ENCODE data around the gene ZNF138.

DNA sequence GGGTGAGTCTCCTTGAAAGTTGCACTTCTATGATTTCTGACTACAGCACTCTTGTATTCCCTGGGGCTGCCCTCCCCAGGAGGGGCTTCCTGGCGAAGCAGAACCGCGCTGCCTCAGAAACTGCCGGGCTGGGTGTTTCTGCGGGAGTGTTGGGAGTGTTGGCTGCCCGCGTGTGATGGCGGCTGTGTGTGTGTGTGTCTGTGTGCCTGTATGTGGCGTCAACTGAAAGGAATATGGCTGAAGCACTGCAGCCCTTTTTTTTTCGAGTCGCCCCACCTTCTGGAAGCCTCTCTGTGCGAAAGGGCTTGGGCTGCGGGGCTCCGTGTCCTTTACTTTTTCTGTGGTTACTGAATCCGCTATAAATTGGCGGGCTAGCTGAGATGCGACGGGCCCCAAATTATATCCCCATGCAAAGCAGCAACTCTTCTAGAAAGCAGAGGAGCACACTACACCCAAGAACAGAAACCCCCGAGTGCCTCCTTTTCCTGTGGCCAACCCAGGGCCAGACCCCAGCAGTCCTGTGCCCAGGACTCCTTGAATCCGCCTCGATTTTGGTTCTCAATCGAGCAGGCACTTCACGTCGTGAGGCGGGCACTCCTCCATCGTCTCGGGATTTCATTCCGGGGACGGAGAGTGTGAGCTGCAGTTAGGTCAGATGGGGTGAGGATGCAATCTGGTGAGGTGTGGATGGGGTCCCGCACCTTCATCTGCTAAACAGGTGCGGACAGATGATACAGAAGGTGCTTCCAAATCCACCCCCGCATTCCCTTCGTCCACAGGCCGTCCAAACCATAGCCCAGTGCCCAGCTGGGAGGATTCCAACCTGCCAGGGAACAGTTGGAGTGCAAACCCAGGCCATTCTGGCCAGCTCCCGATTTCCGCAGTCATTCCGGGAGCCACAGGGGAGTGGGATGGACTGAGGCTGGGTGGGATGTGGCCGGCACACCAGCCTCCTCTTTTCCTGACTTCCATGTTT lies 86.4 kb downstream of the ZNF138 start:
- TF ChIP-seq CTCF (IDR thresholded peaks at IDR 0.05) = no peak
- TF ChIP-seq POLR2A (IDR thresholded peaks at IDR 0.05) = no peak

Data from right lobe of liver (tissue), 4 donors.